ENCODE measurements around the gene KCNA2. TPM values are rescaled to one million over a fixed set of nuclear protein-coding genes. Genes with fewer than 3 reads are reported as not detected.

The KCNA2 gene
- total RNA-seq, 1 experiment from 2014 or later: 0.11 TPM

- H3K27ac Mint-ChIP-seq (ENCODE audit: unreplicated experiment): no peak overlapping the region
Measured at GRCh38 chr1:110549831-110550230, 56.3 kb downstream of the KCNA2 start.

GRCh38 chr1:110548381-110548780 lies 57.8 kb downstream of the KCNA2 start:
- no TSS peak for BruUV-seq (replicated peaks)
- intact Hi-C loops (cut with micrococcal nuclease; ENCODE audit: unreplicated experiment): no loop called here
- H3K27ac Mint-ChIP-seq (ENCODE audit: unreplicated experiment): no peak overlapping the region
- ChIA-PET POLR2A (no interaction called here), CTCF (interaction anchor here (0.6 kb wide), 1 partner anchor 59 kb away, joined by 3 read pairs; no protein-coding TSS in a partner anchor)
- DNase-seq: peak; percentile 41 to 45
- TF ChIP-seq CTCF (IDR thresholded peaks at IDR 0.05; ENCODE audit: insufficient read depth in 1 of 2, low read depth in 1 of 2, low read length in 1 of 2, severe bottlenecking in 1 of 2, unreplicated experiment in 1 of 2): peak; percentile 53 to 68
- Histone ChIP-seq H3K27me3 (replicated peaks; ENCODE audit: control insufficient read depth, insufficient read depth, low read length) (no peaks in the 10 kb centered on the region), H3K4me1 (no peaks in the 10 kb centered on the region), H3K9me3 (no peaks in the 10 kb centered on the region), H3K36me3 (ENCODE audit: control insufficient read depth, insufficient read depth, low read length) (no peaks in the 10 kb centered on the region), H3K4me3 (ENCODE audit: low read depth, low read length) (no peak overlapping the region)
- no peak overlapping the region for H3K4me3 Mint-ChIP-seq (ENCODE audit: unreplicated experiment)
- H3K4me1 Mint-ChIP-seq (ENCODE audit: low read depth, unreplicated experiment): no peaks in the 10 kb centered on the region
- peaks cover 39% of the 10 kb centered on the region for H3K27me3 Mint-ChIP-seq (ENCODE audit: insufficient read depth, unreplicated experiment)
- H3K9me3 Mint-ChIP-seq (ENCODE audit: unreplicated experiment): no peaks in the 10 kb centered on the region
- no peaks in the 10 kb centered on the region for H3K36me3 Mint-ChIP-seq (ENCODE audit: insufficient read depth, unreplicated experiment)

More at GRCh38 chr1:110549831-110550230, 56.3 kb downstream of the KCNA2 start:
- Mint-ChIP-seq H3K36me3 (ENCODE audit: insufficient read depth, unreplicated experiment) (no peaks in the 10 kb centered on the region), H3K9me3 (ENCODE audit: unreplicated experiment) (no peaks in the 10 kb centered on the region), H3K4me1 (ENCODE audit: low read depth, unreplicated experiment) (no peaks in the 10 kb centered on the region), H3K4me3 (ENCODE audit: unreplicated experiment) (no peak overlapping the region), H3K27me3 (ENCODE audit: insufficient read depth, unreplicated experiment) (peaks cover 38% of the 10 kb centered on the region)
- TF ChIP-seq CTCF (IDR thresholded peaks at IDR 0.05; ENCODE audit: insufficient read depth in 1 of 2, low read depth in 1 of 2, low read length in 1 of 2, severe bottlenecking in 1 of 2, unreplicated experiment in 1 of 2): no peak
- intact Hi-C loops (cut with micrococcal nuclease; ENCODE audit: unreplicated experiment): no loop called here
- H3K9me3 ChIP-seq: no peaks in the 10 kb centered on the region
- POLR2A ChIA-PET: no interaction called here
- no peaks in the 10 kb centered on the region for H3K36me3 ChIP-seq (ENCODE audit: control insufficient read depth, insufficient read depth, low read length)
- H3K4me1 ChIP-seq: no peaks in the 10 kb centered on the region
- no peak for DNase-seq
- CTCF ChIA-PET: interaction anchor here (0.7 kb wide), 1 partner anchor 211 kb away, joined by 3 read pairs; no protein-coding TSS in a partner anchor
- no TSS peak for BruUV-seq (replicated peaks)
- no peaks in the 10 kb centered on the region for H3K27me3 ChIP-seq (replicated peaks; ENCODE audit: control insufficient read depth, insufficient read depth, low read length)
- no peak overlapping the region for H3K4me3 ChIP-seq (ENCODE audit: low read depth, low read length)

- intact Hi-C loops (cut with micrococcal nuclease; ENCODE audit: unreplicated experiment): no loop called here
- no peaks in the 10 kb centered on the region for H3K9me3 ChIP-seq
- no peaks in the 10 kb centered on the region for H3K4me1 ChIP-seq
- BruUV-seq (replicated peaks): no TSS peak
- H3K36me3 ChIP-seq (ENCODE audit: control insufficient read depth, insufficient read depth, low read length): no peaks in the 10 kb centered on the region
- Mint-ChIP-seq H3K9me3 (ENCODE audit: unreplicated experiment) (no peaks in the 10 kb centered on the region), H3K27me3 (ENCODE audit: insufficient read depth, unreplicated experiment) (peaks cover 31% of the 10 kb centered on the region), H3K4me3 (ENCODE audit: unreplicated experiment) (no peak overlapping the region), H3K27ac (ENCODE audit: unreplicated experiment) (no peak overlapping the region), H3K36me3 (ENCODE audit: insufficient read depth, unreplicated experiment) (no peaks in the 10 kb centered on the region), H3K4me1 (ENCODE audit: low read depth, unreplicated experiment) (no peaks in the 10 kb centered on the region)
- ChIA-PET CTCF (no interaction called here), POLR2A (no interaction called here)
- DNase-seq: no peak
- H3K4me3 ChIP-seq (ENCODE audit: low read depth, low read length): no peak overlapping the region
- no peak for TF ChIP-seq CTCF (IDR thresholded peaks at IDR 0.05; ENCODE audit: insufficient read depth in 1 of 2, low read depth in 1 of 2, low read length in 1 of 2, severe bottlenecking in 1 of 2, unreplicated experiment in 1 of 2)
- no peaks in the 10 kb centered on the region for H3K27me3 ChIP-seq (replicated peaks; ENCODE audit: control insufficient read depth, insufficient read depth, low read length)
Measured at GRCh38 chr1:110547017-110547416, 59.1 kb downstream of the KCNA2 start.
